Activated CD8-positive, alpha-beta memory T cell treated with anti-CD3 and anti-CD28 coated beads, Interleukin-2, amount 10 ng/mL, durations not matched to agents 7 days and 5 days (primary cell): ENCODE measurements around the gene TBX15. TPM values are rescaled to one million over a fixed set of nuclear protein-coding genes. Genes with fewer than 3 reads are reported as not detected.

Experiments
- ATAC-seq: fragments of 150-1000 bp; cut with Tn5 transposase; one replicate; pipeline ENCODE4 v1.10.0; 2021; ENCODE audit warnings: moderate library complexity
- CTCF ChIA-PET: fragments of 350-600 bp; sonication (Branson Sonifier 250); formaldehyde crosslinking; loops from one replicate; lab custom pipeline; 2021; ENCODE audit warnings: antibody characterized with exemption; lab: Charles Lee
- DNase-seq: peaks from one replicate; pipeline ENCODE4 v3.0.0-alpha.2; 2020
- H3K27ac Mint-ChIP-seq: one replicate; pipeline ENCODE4 v1.8.0; 2021; ENCODE audit warnings: mild to moderate bottlenecking, mixed read lengths
- H3K27me3 Mint-ChIP-seq: one replicate; pipeline ENCODE4 v1.8.0; 2021; ENCODE audit warnings: mixed read lengths
- H3K36me3 Mint-ChIP-seq: one replicate; pipeline ENCODE4 v1.8.0; 2021; ENCODE audit warnings: mild to moderate bottlenecking, mixed read lengths
- H3K4me1 Mint-ChIP-seq: one replicate; pipeline ENCODE4 v1.8.0; 2021; ENCODE audit warnings: mixed read lengths
- H3K4me3 Mint-ChIP-seq: one replicate; pipeline ENCODE4 v1.8.0; 2021; ENCODE audit warnings: mild to moderate bottlenecking, moderate library complexity, mixed read lengths
- H3K9me3 Mint-ChIP-seq: one replicate; pipeline ENCODE4 v1.8.0; 2022; ENCODE audit warnings: low read depth, mixed read lengths
- total RNA-seq, 2 experiments: library from RNA; stranded (reverse); gene quantifications; one replicate each; pipeline ENCODE4 v1.2.3, GENCODE V29; 2021

The TBX15 gene
- total RNA-seq, 2 experiments from 2014 or later, result not detected

- no peak overlapping the region for H3K4me3 Mint-ChIP-seq
- peak overlapping the region; percentile 26 for H3K27ac Mint-ChIP-seq
Observed at GRCh38 chr1:118985640-118986554, 2.2 kb downstream of the TBX15 start.

GRCh38 chr1:118984722-118985639 is 3.2 kb downstream of the TBX15 start:
- H3K36me3 Mint-ChIP-seq, result peaks cover 18% of the 10 kb centered on the region
- H3K27ac Mint-ChIP-seq, result peak overlapping the region; percentile 61
- peaks cover 94% of the 10 kb centered on the region for H3K27me3 Mint-ChIP-seq
- H3K4me3 Mint-ChIP-seq, result no peak overlapping the region
- peaks cover 2% of the 10 kb centered on the region for H3K9me3 Mint-ChIP-seq
- H3K4me1 Mint-ChIP-seq, result peaks cover 6% of the 10 kb centered on the region
- ATAC-seq, result no peak
- CTCF ChIA-PET, result interaction anchor here (0.6 to 2.1 kb wide), 3 partner anchors 21 to 159 kb away, joined by 3 to 7 read pairs (median 4); no protein-coding TSS in a partner anchor
- no peak for DNase-seq

More at GRCh38 chr1:118985640-118986554, 2.2 kb downstream of the TBX15 start:
- DNase-seq (no peak), ATAC-seq (no peak)
- Mint-ChIP-seq H3K4me1 (peaks cover 6% of the 10 kb centered on the region), H3K27me3 (peaks cover 95% of the 10 kb centered on the region), H3K9me3 (peaks cover 2% of the 10 kb centered on the region), H3K36me3 (peaks cover 15% of the 10 kb centered on the region)
- CTCF ChIA-PET, result interaction anchor here (0.6 to 2.1 kb wide), 3 partner anchors 20 to 159 kb away, joined by 3 to 7 read pairs (median 4); no protein-coding TSS in a partner anchor

GRCh38 chr1:118984086-118984721 is 3.9 kb downstream of the TBX15 start:
- H3K4me3 Mint-ChIP-seq, result no peak overlapping the region
- peaks cover 2% of the 10 kb centered on the region for H3K9me3 Mint-ChIP-seq
- ATAC-seq, result no peak
- CTCF ChIA-PET, result interaction anchor here (2.1 kb wide), 1 partner anchor 24 kb away, joined by 7 read pairs; no protein-coding TSS in a partner anchor
- DNase-seq, result no peak
- peaks cover 92% of the 10 kb centered on the region for H3K27me3 Mint-ChIP-seq
- peaks cover 8% of the 10 kb centered on the region for H3K4me1 Mint-ChIP-seq
- H3K36me3 Mint-ChIP-seq, result peaks cover 19% of the 10 kb centered on the region
- H3K27ac Mint-ChIP-seq, result peak overlapping the region; percentile 61

- CTCF ChIA-PET, result no interaction called here
- Mint-ChIP-seq H3K4me3 (no peak overlapping the region), H3K27ac (no peak overlapping the region)
Observed at GRCh38 chr1:118983558-118984041, 4.5 kb downstream of the TBX15 start.

GRCh38 chr1:118982821-118983557 is 5.2 kb downstream of the TBX15 start:
- H3K4me1 Mint-ChIP-seq, result peaks cover 8% of the 10 kb centered on the region
- DNase-seq, result no peak
- no peak overlapping the region for H3K4me3 Mint-ChIP-seq
- peaks cover 2% of the 10 kb centered on the region for H3K9me3 Mint-ChIP-seq
- no peak for ATAC-seq
- H3K27me3 Mint-ChIP-seq, result peaks cover 90% of the 10 kb centered on the region
- CTCF ChIA-PET, result no interaction called here
- H3K27ac Mint-ChIP-seq, result no peak overlapping the region
- H3K36me3 Mint-ChIP-seq, result peaks cover 19% of the 10 kb centered on the region

More at GRCh38 chr1:118983558-118984041, 4.5 kb downstream of the TBX15 start:
- Mint-ChIP-seq H3K9me3 (peaks cover 2% of the 10 kb centered on the region), H3K4me1 (peaks cover 8% of the 10 kb centered on the region), H3K27me3 (peaks cover 90% of the 10 kb centered on the region), H3K36me3 (peaks cover 19% of the 10 kb centered on the region)
- ATAC-seq, result no peak
- no peak for DNase-seq

- CTCF ChIA-PET, result no interaction called here
- no peak for DNase-seq
- Mint-ChIP-seq H3K27me3 (peaks cover 89% of the 10 kb centered on the region), H3K36me3 (peaks cover 19% of the 10 kb centered on the region), H3K4me1 (peaks cover 8% of the 10 kb centered on the region), H3K9me3 (peaks cover 2% of the 10 kb centered on the region), H3K27ac (no peak overlapping the region), H3K4me3 (no peak overlapping the region)
- no peak for ATAC-seq
Observed at GRCh38 chr1:118982266-118982665, 5.9 kb downstream of the TBX15 start.

GRCh38 chr1:118981436-118981835 is 6.7 kb downstream of the TBX15 start:
- Mint-ChIP-seq H3K4me3 (no peak overlapping the region), H3K9me3 (no peaks in the 10 kb centered on the region), H3K4me1 (peaks cover 2% of the 10 kb centered on the region), H3K36me3 (peaks cover 13% of the 10 kb centered on the region), H3K27ac (no peak overlapping the region), H3K27me3 (peaks cover 87% of the 10 kb centered on the region)
- CTCF ChIA-PET, result no interaction called here
- ATAC-seq (no peak), DNase-seq (no peak)

GRCh38 chr1:118979754-118980575 is 8.2 kb downstream of the TBX15 start:
- CTCF ChIA-PET, result no interaction called here
- no peak for DNase-seq
- Mint-ChIP-seq H3K27me3 (peaks cover 82% of the 10 kb centered on the region), H3K9me3 (no peaks in the 10 kb centered on the region), H3K36me3 (peaks cover 10% of the 10 kb centered on the region), H3K27ac (no peak overlapping the region), H3K4me1 (peaks cover 2% of the 10 kb centered on the region), H3K4me3 (no peak overlapping the region)
- ATAC-seq, result no peak

- no peak for DNase-seq
- Mint-ChIP-seq H3K27ac (no peak overlapping the region), H3K4me3 (no peak overlapping the region), H3K36me3 (peaks cover 7% of the 10 kb centered on the region), H3K27me3 (peaks cover 76% of the 10 kb centered on the region), H3K4me1 (peaks cover 2% of the 10 kb centered on the region), H3K9me3 (no peaks in the 10 kb centered on the region)
- no peak for ATAC-seq
- CTCF ChIA-PET, result no interaction called here
Observed at GRCh38 chr1:118978914-118979701, 9.0 kb downstream of the TBX15 start.

GRCh38 chr1:118977600-118977999 is 10.5 kb downstream of the TBX15 start:
- DNase-seq, result no peak

GRCh38 chr1:118974661-118975060 is 13.5 kb downstream of the TBX15 start:
- H3K9me3 Mint-ChIP-seq, result no peaks in the 10 kb centered on the region
- H3K36me3 Mint-ChIP-seq, result peaks cover 1% of the 10 kb centered on the region
- ATAC-seq (no peak), DNase-seq (no peak)
- peaks cover 39% of the 10 kb centered on the region for H3K27me3 Mint-ChIP-seq
- H3K27ac Mint-ChIP-seq, result no peak overlapping the region
- no peak overlapping the region for H3K4me3 Mint-ChIP-seq
- CTCF ChIA-PET, result no interaction called here
- peaks cover 2% of the 10 kb centered on the region for H3K4me1 Mint-ChIP-seq

More at GRCh38 chr1:118977600-118977999, 10.5 kb downstream of the TBX15 start:
- H3K9me3 Mint-ChIP-seq, result no peaks in the 10 kb centered on the region
- H3K36me3 Mint-ChIP-seq, result peaks cover 5% of the 10 kb centered on the region
- H3K4me1 Mint-ChIP-seq, result peaks cover 2% of the 10 kb centered on the region
- ATAC-seq, result no peak
- H3K27ac Mint-ChIP-seq, result no peak overlapping the region
- CTCF ChIA-PET, result interaction anchor here (1.6 kb wide), 1 partner anchor 31 kb away, joined by 5 read pairs; no protein-coding TSS in a partner anchor
- H3K4me3 Mint-ChIP-seq, result no peak overlapping the region
- peaks cover 63% of the 10 kb centered on the region for H3K27me3 Mint-ChIP-seq
